GM23338 (cell line): Measurements from ENCODE around the gene NLRP10. TPM values are rescaled to one million over a fixed set of nuclear protein-coding genes. Genes with fewer than 3 reads are reported as not detected.

ENCODE experiments used
- ATAC-seq: fragments of 200-7000 bp; cut with Tn5 transposase; 3 replicates; pipeline ENCODE4 v1.9.1; 2020
- DNase-seq: peaks from one replicate; pipeline ENCODE4 v3.0.0-alpha.2; 2015; ENCODE audit warnings: low spot score
- H2AFZ ChIP-seq: fragments of 200-600 bp; sonication (generic); 2 replicates; pipeline ENCODE4 v1.8.0; 2016; ENCODE audit warnings: antibody characterized with exemption, mild to moderate bottlenecking, moderate library complexity
- H3F3A ChIP-seq: fragments of 200-600 bp; sonication (generic); replicated peaks from 2 replicates; pipeline ENCODE4 v1.8.0; 2017; ENCODE audit warnings: antibody characterized with exemption, mixed run types, low read depth
- H3K27ac ChIP-seq: fragments of 200-600 bp; sonication (generic); 2 replicates; pipeline ENCODE4 v1.6.1; 2016; ENCODE audit warnings: low read depth
- H3K27me3 ChIP-seq: fragments of 200-600 bp; sonication (generic); 2 replicates; pipeline ENCODE4 v1.8.0; 2016; ENCODE audit warnings: mild to moderate bottlenecking, mixed run types, moderate library complexity; ENCODE audit not compliant: insufficient read depth
- H3K36me3 ChIP-seq: fragments of 200-600 bp; sonication (generic); 2 replicates; pipeline ENCODE4 v1.8.0; 2016; ENCODE audit warnings: mild to moderate bottlenecking; ENCODE audit not compliant: insufficient read depth
- H3K4me1 ChIP-seq: fragments of 200-600 bp; sonication (generic); 2 replicates; pipeline ENCODE4 v1.8.0; 2016; ENCODE audit warnings: mild to moderate bottlenecking, moderate library complexity; ENCODE audit not compliant: insufficient read depth
- H3K4me2 ChIP-seq: fragments of 200-600 bp; sonication (generic); 2 replicates; pipeline ENCODE4 v1.7.1; 2017; ENCODE audit warnings: mixed run types
- H3K4me3 ChIP-seq: fragments of 200-600 bp; sonication (generic); 2 replicates; pipeline ENCODE4 v1.6.1; 2016; ENCODE audit warnings: mixed run types
- H3K79me2 ChIP-seq: fragments of 200-600 bp; sonication (generic); replicated peaks from 2 replicates; pipeline ENCODE4 v1.8.0; 2017; ENCODE audit warnings: mild to moderate bottlenecking; ENCODE audit not compliant: insufficient read depth
- H3K9me2 ChIP-seq: fragments of 200-600 bp; sonication (generic); 2 replicates; pipeline ENCODE4 v1.8.0; 2017; ENCODE audit not compliant: insufficient read depth
- H4K20me1 ChIP-seq: fragments of 200-600 bp; sonication (generic); replicated peaks from 2 replicates; pipeline ENCODE4 v1.8.0; 2017; ENCODE audit warnings: mild to moderate bottlenecking; ENCODE audit not compliant: insufficient read depth
- H3K27ac Mint-ChIP-seq: 2 replicates; pipeline ENCODE4 v1.8.0; 2020; ENCODE audit warnings: inconsistent platforms, mild to moderate bottlenecking, moderate library complexity, mixed read lengths
- H3K27me3 Mint-ChIP-seq: 3 replicates; pipeline ENCODE4 v1.8.0; 2022; ENCODE audit warnings: low read depth, mild to moderate bottlenecking, moderate library complexity, mixed read lengths, inconsistent platforms; ENCODE audit not compliant: insufficient read depth, poor library complexity
- H3K36me3 Mint-ChIP-seq: 3 replicates; pipeline ENCODE4 v1.8.0; 2021; ENCODE audit warnings: low read depth, mild to moderate bottlenecking, inconsistent platforms, moderate library complexity, mixed read lengths
- H3K4me1 Mint-ChIP-seq: 3 replicates; pipeline ENCODE4 v1.8.0; 2020; ENCODE audit warnings: mild to moderate bottlenecking, inconsistent platforms, mixed read lengths
- H3K4me3 Mint-ChIP-seq: 3 replicates; pipeline ENCODE4 v1.8.0; 2021; ENCODE audit warnings: moderate library complexity, mild to moderate bottlenecking, inconsistent platforms, mixed read lengths
- H3K9me3 Mint-ChIP-seq: 3 replicates; pipeline ENCODE4 v1.8.0; 2020; ENCODE audit warnings: moderate library complexity, mild to moderate bottlenecking, inconsistent platforms, mixed read lengths
- CREB1 ChIP-seq: fragments of 250-450 bp; sonication (Bioruptor Pico); IDR thresholded peaks from 2 replicates; pipeline ENCODE4 v1.5.0; 2020; ENCODE audit warnings: low read depth, mild to moderate bottlenecking, moderate library complexity
- ETS1 ChIP-seq: IDR thresholded peaks from 2 replicates; pipeline ENCODE4 v1.6.1; 2016; ENCODE audit warnings: antibody characterized with exemption
- EZH2phosphoT487 ChIP-seq: fragments of 200-600 bp; sonication (generic); IDR thresholded peaks from one replicate; pipeline ENCODE4 v1.8.1; 2018; ENCODE audit warnings: antibody characterized with exemption; ENCODE audit not compliant: unreplicated experiment
- NANOG ChIP-seq: IDR thresholded peaks from 2 replicates; pipeline ENCODE4 v1.6.1; 2016; ENCODE audit warnings: antibody characterized with exemption, borderline replicate concordance
- STAT1 ChIP-seq: IDR thresholded peaks from one replicate; pipeline ENCODE4 v1.6.1; 2016; ENCODE audit warnings: antibody characterized with exemption; ENCODE audit not compliant: unreplicated experiment
- ZNF462 ChIP-seq: fragments of 250-450 bp; sonication (Bioruptor Pico); IDR thresholded peaks from 2 replicates; pipeline ENCODE4 v1.5.0; 2020; ENCODE audit warnings: mild to moderate bottlenecking, moderate library complexity
- polyA plus RNA-seq: library from polyadenylated mRNA; unstranded; fragments of >200 nt; fragmentation: Nextera tagmentation; extraction: Ambion mirVana; gene quantifications from 2 replicates; pipeline ENCODE4 v1.2.1, GENCODE V29; 2016
- total RNA-seq: library from RNA; depleted of rRNA; stranded (reverse); fragments of >200 nt; shearing (Covaris generic); gene quantifications from 2 replicates; pipeline ENCODE4 v1.2.3, GENCODE V29; 2014
- TF ChIP-seq, protein P1 (sequence below): IDR thresholded peaks from one replicate; pipeline ENCODE4 v1.6.1; 2018; ENCODE audit warnings: antibody characterized with exemption; ENCODE audit not compliant: unreplicated experiment

Gene NLRP10
- total and polyA plus RNA-seq, 2 experiments from 2014 or later: 1.1 to 4.3 TPM

- TF ChIP-seq, protein P1, sequence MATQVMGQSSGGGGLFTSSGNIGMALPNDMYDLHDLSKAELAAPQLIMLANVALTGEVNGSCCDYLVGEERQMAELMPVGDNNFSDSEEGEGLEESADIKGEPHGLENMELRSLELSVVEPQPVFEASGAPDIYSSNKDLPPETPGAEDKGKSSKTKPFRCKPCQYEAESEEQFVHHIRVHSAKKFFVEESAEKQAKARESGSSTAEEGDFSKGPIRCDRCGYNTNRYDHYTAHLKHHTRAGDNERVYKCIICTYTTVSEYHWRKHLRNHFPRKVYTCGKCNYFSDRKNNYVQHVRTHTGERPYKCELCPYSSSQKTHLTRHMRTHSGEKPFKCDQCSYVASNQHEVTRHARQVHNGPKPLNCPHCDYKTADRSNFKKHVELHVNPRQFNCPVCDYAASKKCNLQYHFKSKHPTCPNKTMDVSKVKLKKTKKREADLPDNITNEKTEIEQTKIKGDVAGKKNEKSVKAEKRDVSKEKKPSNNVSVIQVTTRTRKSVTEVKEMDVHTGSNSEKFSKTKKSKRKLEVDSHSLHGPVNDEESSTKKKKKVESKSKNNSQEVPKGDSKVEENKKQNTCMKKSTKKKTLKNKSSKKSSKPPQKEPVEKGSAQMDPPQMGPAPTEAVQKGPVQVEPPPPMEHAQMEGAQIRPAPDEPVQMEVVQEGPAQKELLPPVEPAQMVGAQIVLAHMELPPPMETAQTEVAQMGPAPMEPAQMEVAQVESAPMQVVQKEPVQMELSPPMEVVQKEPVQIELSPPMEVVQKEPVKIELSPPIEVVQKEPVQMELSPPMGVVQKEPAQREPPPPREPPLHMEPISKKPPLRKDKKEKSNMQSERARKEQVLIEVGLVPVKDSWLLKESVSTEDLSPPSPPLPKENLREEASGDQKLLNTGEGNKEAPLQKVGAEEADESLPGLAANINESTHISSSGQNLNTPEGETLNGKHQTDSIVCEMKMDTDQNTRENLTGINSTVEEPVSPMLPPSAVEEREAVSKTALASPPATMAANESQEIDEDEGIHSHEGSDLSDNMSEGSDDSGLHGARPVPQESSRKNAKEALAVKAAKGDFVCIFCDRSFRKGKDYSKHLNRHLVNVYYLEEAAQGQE: no peak
- TF ChIP-seq ETS1: no peak
- TF ChIP-seq CREB1: no peak
These were observed 18.8 kb upstream of the NLRP10 start (continued) for GRCh38 chr11:7983832-7984590.

DNA sequence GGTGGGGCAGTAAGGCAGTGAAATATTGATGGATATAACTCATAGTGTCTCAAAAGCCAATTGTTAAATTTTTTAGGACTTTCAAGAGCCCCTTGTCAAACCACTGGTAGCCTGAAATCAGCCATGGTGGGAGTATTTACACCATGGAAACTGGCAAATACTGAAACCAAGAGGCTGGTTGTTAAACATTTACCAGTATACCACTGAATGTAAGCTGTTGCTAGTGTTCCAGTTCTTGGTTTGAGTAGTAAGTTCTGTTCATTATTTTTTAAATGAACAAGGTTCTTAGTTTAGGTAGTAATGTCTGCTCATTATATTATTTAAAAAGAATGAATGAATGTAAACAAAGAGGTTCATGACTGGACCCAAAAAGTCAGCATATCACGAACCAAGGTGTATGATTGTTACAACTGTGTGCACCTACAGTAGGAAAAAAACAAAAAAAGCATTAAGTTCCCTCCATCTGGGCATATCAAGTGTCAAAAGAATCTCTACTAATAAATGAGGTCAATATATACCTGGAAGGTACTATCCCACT is 17.4 kb upstream of the NLRP10 start:
- Histone ChIP-seq H2AFZ (no peak overlapping the region), H3K79me2 (peaks cover 4% of the 10 kb centered on the region), H4K20me1 (0 out of 2 replicates have a peak, but pooled peaks cover under 1% of the 10 kb centered on the region), H3K27me3 (no peaks in the 10 kb centered on the region), H3K4me3 (no peak overlapping the region), H3K4me2 (no peak overlapping the region), H3K4me1 (no peaks in the 10 kb centered on the region; the same call in 1 of the 2 replicates), H3F3A (peaks cover under 1% of the 10 kb centered on the region; the same call in 1 of the 2 replicates), H3K36me3 (no peaks in the 10 kb centered on the region), H3K27ac (no peak overlapping the region), H3K9me2 (no peaks in the 10 kb centered on the region)
- no peak for ATAC-seq
- no peaks in the 10 kb centered on the region; the same call in 2 of the 3 replicates for H3K9me3 Mint-ChIP-seq
- no peak overlapping the region for H3K27ac Mint-ChIP-seq
- H3K36me3 Mint-ChIP-seq: peaks cover 1% of the 10 kb centered on the region; the same call in 2 of the 3 replicates
- peaks cover 13% of the 10 kb centered on the region for H3K4me1 Mint-ChIP-seq
- H3K27me3 Mint-ChIP-seq: no peaks in the 10 kb centered on the region
- DNase-seq: no peak
- no peak overlapping the region for H3K4me3 Mint-ChIP-seq
- TF ChIP-seq NANOG (no peak), ZNF462 (CRISPR knock-in tag) (no peak), CREB1 (no peak), EZH2phosphoT487 (no peak), STAT1 (no peak)
- TF ChIP-seq, protein P1: no peak
